HepG2 (cell line): ENCODE results near the gene CTRL. TPM values are rescaled to one million over a fixed set of nuclear protein-coding genes. Genes with fewer than 3 reads are reported as not detected.

Experiments used
- HNRNPH1 ChIP-seq: fragments of 200-400 bp; formaldehyde crosslinking; optimal IDR thresholded peaks from 2 replicates; pipeline ENCODE3; 2017; ENCODE audit warnings: mild to moderate bottlenecking, low read depth, low read length
- KDM6A ChIP-seq: IDR thresholded peaks from 2 replicates; pipeline ENCODE4 v1.6.1; 2016; ENCODE audit warnings: low read depth
- MYNN ChIP-seq: sonication (generic); formaldehyde crosslinking; IDR thresholded peaks from 2 replicates; pipeline ENCODE4 v1.4.0; 2020; ENCODE audit warnings: mild to moderate bottlenecking, low read depth, missing genetic modification reagents
- MZF1 ChIP-seq: sonication (generic); formaldehyde crosslinking; IDR thresholded peaks from 2 replicates; pipeline ENCODE4 v1.8.1; 2023; ENCODE audit warnings: mild to moderate bottlenecking, missing genetic modification reagents, borderline replicate concordance
- NFKBIZ ChIP-seq: IDR thresholded peaks from 2 replicates; pipeline ENCODE4 v1.6.1; 2018; ENCODE audit warnings: missing genetic modification reagents, missing compliant biosample characterization
- POLR2G ChIP-seq: fragments of 200-400 bp; formaldehyde crosslinking; IDR thresholded peaks from 2 replicates; pipeline ENCODE4 v1.6.1; 2018; ENCODE audit warnings: mild to moderate bottlenecking, low read depth, low read length, moderate library complexity
- SMYD3 ChIP-seq: sonication (generic); formaldehyde crosslinking; IDR thresholded peaks from 2 replicates; pipeline ENCODE4 v1.8.1; 2023; ENCODE audit warnings: mild to moderate bottlenecking, missing genetic modification reagents
- STAG1 ChIP-seq: sonication (generic); formaldehyde crosslinking; IDR thresholded peaks from 2 replicates; pipeline ENCODE4 v1.4.0; 2020; ENCODE audit warnings: missing genetic modification reagents
- STAT5B ChIP-seq: sonication (generic); formaldehyde crosslinking; IDR thresholded peaks from 2 replicates; pipeline ENCODE4 v1.4.0; 2020; ENCODE audit warnings: missing genetic modification reagents
- ZC3H13 ChIP-seq: sonication (generic); formaldehyde crosslinking; IDR thresholded peaks from 2 replicates; pipeline ENCODE4 v1.8.1; 2023; ENCODE audit warnings: mild to moderate bottlenecking, missing genetic modification reagents, moderate library complexity
- ZC3H4 ChIP-seq: sonication (generic); formaldehyde crosslinking; IDR thresholded peaks from 2 replicates; pipeline ENCODE4 v1.4.0; 2020; ENCODE audit warnings: missing genetic modification reagents, borderline replicate concordance
- ZFP90 ChIP-seq: sonication (generic); formaldehyde crosslinking; IDR thresholded peaks from 2 replicates; pipeline ENCODE4 v1.8.0; 2022; ENCODE audit warnings: missing genetic modification reagents, mild to moderate bottlenecking, inconsistent platforms, borderline replicate concordance
- ZNF274 ChIP-seq: sonication (generic); formaldehyde crosslinking; IDR thresholded peaks from 2 replicates; pipeline ENCODE4 v1.5.1; 2020; ENCODE audit warnings: mild to moderate bottlenecking, missing genetic modification reagents
- ZNF496 ChIP-seq: sonication (generic); formaldehyde crosslinking; IDR thresholded peaks from 2 replicates; pipeline ENCODE4 v1.8.1; 2023; ENCODE audit warnings: mild to moderate bottlenecking, moderate library complexity, missing genetic modification reagents; ENCODE audit not compliant: insufficient replicate concordance
- ZNF572 ChIP-seq: sonication (generic); formaldehyde crosslinking; IDR thresholded peaks from 2 replicates; pipeline ENCODE4 v1.5.1; 2020; ENCODE audit warnings: mild to moderate bottlenecking, missing genetic modification reagents
- ZNF589 ChIP-seq: sonication (generic); formaldehyde crosslinking; conservative IDR thresholded peaks from 2 replicates; pipeline ENCODE4 v1.8.0; 2022; ENCODE audit warnings: mild to moderate bottlenecking, moderate library complexity, missing genetic modification reagents
- ZNF615 ChIP-seq: sonication (generic); formaldehyde crosslinking; IDR thresholded peaks from 2 replicates; pipeline ENCODE4 v1.5.0; 2020; ENCODE audit warnings: mild to moderate bottlenecking, missing genetic modification reagents, borderline replicate concordance
- ZNF644 ChIP-seq: IDR thresholded peaks from 2 replicates; pipeline ENCODE4 v1.6.1; 2016; ENCODE audit warnings: low read depth
- ZNF652 ChIP-seq: IDR thresholded peaks from 2 replicates; pipeline ENCODE4 v1.6.1; 2016; ENCODE audit warnings: low read depth, borderline replicate concordance
- ZSCAN21 ChIP-seq: sonication (generic); formaldehyde crosslinking; IDR thresholded peaks from 2 replicates; pipeline ENCODE4 v1.8.0; 2022; ENCODE audit warnings: mild to moderate bottlenecking, missing genetic modification reagents, moderate library complexity, borderline replicate concordance
- ZSCAN22 ChIP-seq: sonication (generic); formaldehyde crosslinking; IDR thresholded peaks from 2 replicates; pipeline ENCODE4 v1.4.0; 2020; ENCODE audit warnings: mild to moderate bottlenecking, missing genetic modification reagents
- polyA plus RNA-seq, 8 experiments: library from polyadenylated mRNA; depleted of rRNA in 3 of 8; stranded (reverse) in 7 of 8; unstranded in 1 of 8; fragments of >200 nt; fragmentation: Illumina TruSeq in 4 of 8; extraction: Trizol in 4 of 8; gene quantifications; 2 replicates each; pipeline versions ENCODE4 v1.2.1 to v1.2.3, GENCODE V29; 2011 to 2016; ENCODE audit warnings: low read depth in 4 of 8, missing spikeins in 1 of 8, mixed read lengths in 1 of 8; ENCODE audit not compliant: insufficient read depth in 1 of 8
- total RNA-seq, 5 experiments: library from RNA; depleted of rRNA; stranded (reverse); fragments of >200 nt; fragmentation: Illumina TruSeq; extraction: Trizol; gene quantifications; 2 replicates each; pipeline ENCODE4 v1.2.3, GENCODE V29; 2016; ENCODE audit warnings: low read depth in 1 of 5
- TF ChIP-seq, protein P1 (sequence below): sonication (generic); formaldehyde crosslinking; IDR thresholded peaks from 2 replicates; pipeline ENCODE4 v1.4.0; 2020; ENCODE audit warnings: missing genetic modification reagents
- TF ChIP-seq, protein P2 (sequence below): sonication (generic); formaldehyde crosslinking; IDR thresholded peaks from 2 replicates; pipeline ENCODE4 v1.4.0; 2020; ENCODE audit warnings: mild to moderate bottlenecking, low read depth, missing genetic modification reagents
- TF ChIP-seq, protein P3 (sequence below): sonication (generic); formaldehyde crosslinking; IDR thresholded peaks from 2 replicates; pipeline ENCODE4 v1.5.0; 2020; ENCODE audit warnings: mild to moderate bottlenecking, missing genetic modification reagents, borderline replicate concordance
- TF ChIP-seq, protein P4 (sequence below): sonication (generic); formaldehyde crosslinking; IDR thresholded peaks from 2 replicates; pipeline ENCODE4 v1.5.0; 2020; ENCODE audit warnings: missing genetic modification reagents, mild to moderate bottlenecking, borderline replicate concordance

The CTRL gene
- total and polyA plus RNA-seq, 2 of the 13 experiments (the other 11 are each of a cell fraction or from before 2014, with no cell fraction given) = 1.9 to 2.7 TPM

DNA sequence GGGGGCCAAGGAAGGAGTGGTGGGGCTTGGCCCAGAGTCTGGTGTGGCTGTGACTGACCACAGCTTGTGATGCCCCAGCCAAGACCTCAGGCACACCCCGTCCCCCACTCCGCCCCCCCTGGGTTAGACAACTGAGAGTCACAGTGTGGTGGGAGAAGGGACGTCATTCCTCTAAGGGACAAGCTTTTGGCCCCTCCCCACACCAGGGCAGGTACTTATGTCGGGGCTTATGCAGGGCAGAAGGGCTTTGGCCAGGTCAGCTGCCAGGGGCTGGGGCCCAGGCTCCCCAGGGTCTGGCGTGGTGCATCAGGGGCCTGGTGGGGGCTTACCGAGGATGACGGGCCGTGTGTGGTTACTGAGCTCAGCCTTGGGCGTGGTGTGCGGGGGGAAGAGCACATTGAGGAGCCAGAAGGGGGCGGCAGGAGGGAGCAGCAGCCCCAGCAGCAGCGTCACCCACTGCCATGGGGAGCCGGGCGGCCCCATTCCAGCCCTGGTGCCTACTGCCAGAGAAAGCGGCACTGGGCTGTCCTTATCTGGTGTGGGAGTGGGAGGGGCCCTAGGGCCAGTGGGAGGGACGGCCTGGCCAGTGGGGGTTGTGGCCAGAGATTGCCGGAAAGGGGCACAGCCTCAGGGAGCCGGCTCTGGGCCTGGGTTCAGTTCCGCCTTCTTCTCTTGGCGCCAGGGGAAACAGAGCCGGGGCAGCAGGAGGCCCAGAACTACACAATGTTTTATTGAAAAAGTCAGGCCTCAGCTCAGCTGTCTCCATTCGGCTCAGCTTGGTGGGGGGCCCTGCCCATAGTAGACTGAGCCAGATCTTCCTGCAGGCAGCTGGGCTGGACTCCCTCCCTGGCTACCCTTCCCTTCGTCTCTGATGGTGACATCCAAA is 12.2 kb upstream of the CTRL start, which contains the start of gene LCAT (continued):
- TF ChIP-seq NFKBIZ (CRISPR knock-in tag) = no peak
- TF ChIP-seq ZSCAN21 = peak; percentile 2; the same call in 1 of the 2 replicates
- no peak for TF ChIP-seq ZNF644
- TF ChIP-seq, protein P1, sequence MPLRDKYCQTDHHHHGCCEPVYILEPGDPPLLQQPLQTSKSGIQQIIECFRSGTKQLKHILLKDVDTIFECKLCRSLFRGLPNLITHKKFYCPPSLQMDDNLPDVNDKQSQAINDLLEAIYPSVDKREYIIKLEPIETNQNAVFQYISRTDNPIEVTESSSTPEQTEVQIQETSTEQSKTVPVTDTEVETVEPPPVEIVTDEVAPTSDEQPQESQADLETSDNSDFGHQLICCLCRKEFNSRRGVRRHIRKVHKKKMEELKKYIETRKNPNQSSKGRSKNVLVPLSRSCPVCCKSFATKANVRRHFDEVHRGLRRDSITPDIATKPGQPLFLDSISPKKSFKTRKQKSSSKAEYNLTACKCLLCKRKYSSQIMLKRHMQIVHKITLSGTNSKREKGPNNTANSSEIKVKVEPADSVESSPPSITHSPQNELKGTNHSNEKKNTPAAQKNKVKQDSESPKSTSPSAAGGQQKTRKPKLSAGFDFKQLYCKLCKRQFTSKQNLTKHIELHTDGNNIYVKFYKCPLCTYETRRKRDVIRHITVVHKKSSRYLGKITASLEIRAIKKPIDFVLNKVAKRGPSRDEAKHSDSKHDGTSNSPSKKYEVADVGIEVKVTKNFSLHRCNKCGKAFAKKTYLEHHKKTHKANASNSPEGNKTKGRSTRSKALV = no peak
- TF ChIP-seq ZNF496 (CRISPR knock-in tag) = no peak
- TF ChIP-seq ZFP90 = peak; percentile 17; the same call in 1 of the 2 replicates
- TF ChIP-seq ZNF615 = no peak
- no peak for TF ChIP-seq ZC3H4 (CRISPR knock-in tag)
- TF ChIP-seq ZNF589 (CRISPR knock-in tag) = peak; percentile 19; the same call in 1 of the 2 replicates
- no peak; the same call in 1 of the 2 replicates for TF ChIP-seq ZNF274 (CRISPR knock-in tag)
- 0 out of 2 replicates have a peak, but pooled peaks have one; percentile 61 for TF ChIP-seq MZF1 (CRISPR knock-in tag)
- peak; percentile 89 for TF ChIP-seq ZC3H13 (CRISPR knock-in tag)
- TF ChIP-seq HNRNPH1 = no peak
- TF ChIP-seq STAT5B (CRISPR knock-in tag) = peak; percentile 52
- TF ChIP-seq, protein P2, sequence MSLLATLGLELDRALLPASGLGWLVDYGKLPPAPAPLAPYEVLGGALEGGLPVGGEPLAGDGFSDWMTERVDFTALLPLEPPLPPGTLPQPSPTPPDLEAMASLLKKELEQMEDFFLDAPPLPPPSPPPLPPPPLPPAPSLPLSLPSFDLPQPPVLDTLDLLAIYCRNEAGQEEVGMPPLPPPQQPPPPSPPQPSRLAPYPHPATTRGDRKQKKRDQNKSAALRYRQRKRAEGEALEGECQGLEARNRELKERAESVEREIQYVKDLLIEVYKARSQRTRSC (CRISPR knock-in tag) = no peak
- TF ChIP-seq SMYD3 (CRISPR knock-in tag) = peak; percentile 82; the same call in 1 of the 2 replicates
- 0 out of 2 replicates have a peak, but pooled peaks have one; percentile 14 for TF ChIP-seq KDM6A (CRISPR knock-in tag)
- TF ChIP-seq ZSCAN22 = no peak
- no peak for TF ChIP-seq ZNF652
- TF ChIP-seq STAG1 = peak; percentile 28; the same call in 1 of the 2 replicates
- no peak for TF ChIP-seq MYNN (CRISPR knock-in tag)
- TF ChIP-seq, protein P3, sequence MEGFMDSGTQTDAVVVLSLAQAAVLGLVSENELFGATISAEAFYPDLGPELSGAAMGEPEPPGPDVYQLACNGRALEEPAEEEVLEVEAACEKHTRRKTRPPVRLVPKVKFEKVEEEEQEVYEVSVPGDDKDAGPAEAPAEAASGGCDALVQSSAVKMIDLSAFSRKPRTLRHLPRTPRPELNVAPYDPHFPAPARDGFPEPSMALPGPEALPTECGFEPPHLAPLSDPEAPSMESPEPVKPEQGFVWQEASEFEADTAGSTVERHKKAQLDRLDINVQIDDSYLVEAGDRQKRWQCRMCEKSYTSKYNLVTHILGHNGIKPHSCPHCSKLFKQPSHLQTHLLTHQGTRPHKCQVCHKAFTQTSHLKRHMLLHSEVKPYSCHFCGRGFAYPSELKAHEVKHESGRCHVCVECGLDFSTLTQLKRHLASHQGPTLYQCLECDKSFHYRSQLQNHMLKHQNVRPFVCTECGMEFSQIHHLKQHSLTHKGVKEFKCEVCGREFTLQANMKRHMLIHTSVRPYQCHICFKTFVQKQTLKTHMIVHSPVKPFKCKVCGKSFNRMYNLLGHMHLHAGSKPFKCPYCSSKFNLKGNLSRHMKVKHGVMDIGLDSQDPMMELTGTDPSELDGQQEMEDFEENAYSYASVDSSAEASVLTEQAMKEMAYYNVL (CRISPR knock-in tag) = peak; percentile 52; the same call in 1 of the 2 replicates
- TF ChIP-seq ZNF572 = peak; percentile 96
- peak; percentile 94 for TF ChIP-seq POLR2G
- TF ChIP-seq, protein P4, sequence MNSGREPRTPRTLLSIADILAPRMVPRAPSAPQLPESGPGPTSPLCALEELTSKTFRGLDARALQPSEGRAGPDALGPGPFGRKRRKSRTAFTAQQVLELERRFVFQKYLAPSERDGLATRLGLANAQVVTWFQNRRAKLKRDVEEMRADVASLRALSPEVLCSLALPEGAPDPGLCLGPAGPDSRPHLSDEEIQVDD (CRISPR knock-in tag) = 0 out of 2 replicates have a peak, but pooled peaks have one; percentile 62
